D721Med (cell line): ENCODE measurements around the gene GDF7.

Source experiments
- DNase-seq: peaks from one replicate; pipeline ENCODE4 v3.0.0; 2011; ENCODE audit warnings: low spot score; ENCODE audit not compliant: insufficient read length
- FAIRE-seq: peaks from 2 replicates; lab custom pipeline; 2011; peaks lifted over from hg19 to GRCh38; lab: Jason Lieb, UNC
- TF ChIP-seq, protein P1 (sequence below): IDR thresholded peaks from 2 replicates; pipeline ENCODE4 v1.5.1; 2012; ENCODE audit warnings: mild to moderate bottlenecking, control low read depth; ENCODE audit not compliant: insufficient read depth; ENCODE audit errors: missing control alignments

GDF7 gene

DNA sequence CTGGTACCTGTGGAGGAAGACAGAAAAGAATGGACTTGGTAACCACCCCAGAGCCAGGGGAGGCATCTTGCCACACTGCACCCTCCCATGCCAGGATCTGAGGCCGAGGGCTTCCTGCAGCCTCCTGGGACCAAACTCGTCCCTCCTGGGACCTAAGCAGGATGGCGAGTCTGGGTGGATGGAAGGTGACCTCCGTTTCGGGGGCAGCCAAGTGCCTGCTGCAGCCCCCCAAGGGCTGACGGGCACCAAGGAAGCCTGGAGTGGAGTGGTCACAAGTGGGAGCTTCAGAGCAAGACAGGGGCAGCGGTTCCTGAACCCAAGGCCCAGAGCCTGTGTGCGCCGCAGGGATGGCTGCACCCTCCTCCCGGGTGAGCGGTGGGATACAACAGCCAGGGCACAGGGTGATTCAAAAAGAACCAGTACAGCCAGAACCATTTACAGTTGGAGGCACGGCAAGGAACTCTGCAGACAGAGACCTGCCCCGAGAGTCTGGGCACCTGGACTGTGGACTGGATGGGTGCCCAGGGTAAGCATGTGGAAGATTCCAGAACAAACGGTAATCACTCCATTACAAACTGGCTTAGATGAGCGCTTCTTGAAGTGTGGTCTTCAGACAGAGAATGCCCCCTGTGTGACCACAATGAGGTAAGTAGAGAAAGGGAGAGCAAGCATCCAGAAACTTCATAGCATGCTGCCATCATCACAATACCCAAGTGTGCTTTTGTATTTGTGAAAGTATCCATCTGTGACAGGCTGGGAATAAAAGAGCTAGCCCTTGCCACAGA lies 28.1 kb upstream of the GDF7 start:
- FAIRE-seq (no peak), DNase-seq (no peak)
- TF ChIP-seq, protein P1, sequence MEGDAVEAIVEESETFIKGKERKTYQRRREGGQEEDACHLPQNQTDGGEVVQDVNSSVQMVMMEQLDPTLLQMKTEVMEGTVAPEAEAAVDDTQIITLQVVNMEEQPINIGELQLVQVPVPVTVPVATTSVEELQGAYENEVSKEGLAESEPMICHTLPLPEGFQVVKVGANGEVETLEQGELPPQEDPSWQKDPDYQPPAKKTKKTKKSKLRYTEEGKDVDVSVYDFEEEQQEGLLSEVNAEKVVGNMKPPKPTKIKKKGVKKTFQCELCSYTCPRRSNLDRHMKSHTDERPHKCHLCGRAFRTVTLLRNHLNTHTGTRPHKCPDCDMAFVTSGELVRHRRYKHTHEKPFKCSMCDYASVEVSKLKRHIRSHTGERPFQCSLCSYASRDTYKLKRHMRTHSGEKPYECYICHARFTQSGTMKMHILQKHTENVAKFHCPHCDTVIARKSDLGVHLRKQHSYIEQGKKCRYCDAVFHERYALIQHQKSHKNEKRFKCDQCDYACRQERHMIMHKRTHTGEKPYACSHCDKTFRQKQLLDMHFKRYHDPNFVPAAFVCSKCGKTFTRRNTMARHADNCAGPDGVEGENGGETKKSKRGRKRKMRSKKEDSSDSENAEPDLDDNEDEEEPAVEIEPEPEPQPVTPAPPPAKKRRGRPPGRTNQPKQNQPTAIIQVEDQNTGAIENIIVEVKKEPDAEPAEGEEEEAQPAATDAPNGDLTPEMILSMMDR: no peak

DNA sequence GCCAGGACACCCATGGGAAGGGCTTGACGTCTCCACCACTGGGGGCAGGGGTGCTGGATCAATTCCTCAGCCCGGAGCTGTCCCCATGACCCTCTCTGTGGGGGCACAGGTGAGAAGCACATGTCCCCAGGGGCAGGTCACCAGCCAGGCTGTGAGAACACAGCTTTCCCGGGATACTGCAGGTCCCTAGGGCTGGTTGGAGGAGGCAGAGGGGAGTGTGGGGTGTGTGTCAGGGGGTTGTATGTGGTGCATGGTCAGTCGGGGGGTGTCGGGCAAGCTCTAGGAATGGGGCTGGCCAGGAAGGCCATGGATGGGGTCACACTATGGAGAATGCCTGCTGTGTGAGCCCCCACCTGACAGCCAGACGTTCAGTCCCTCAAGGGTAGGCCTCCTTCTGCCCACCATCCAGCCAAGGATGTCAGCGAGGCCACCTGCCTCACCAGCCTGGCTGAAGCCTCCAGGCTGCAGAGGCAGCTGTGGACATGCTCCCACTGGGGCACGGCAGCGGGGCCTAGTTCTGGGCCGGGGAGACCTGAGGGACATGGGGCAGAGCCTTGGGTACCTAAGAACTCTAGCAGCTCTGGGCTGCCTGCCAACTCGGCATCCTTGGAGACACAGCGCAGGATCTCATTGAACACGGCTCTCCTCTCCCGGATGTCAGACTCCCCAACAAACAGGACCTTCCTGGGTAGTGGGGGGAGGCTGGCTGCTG lies 26.4 kb upstream of the GDF7 start:
- DNase-seq: no peak
- TF ChIP-seq, protein P1: no peak
- FAIRE-seq: no peak

DNA sequence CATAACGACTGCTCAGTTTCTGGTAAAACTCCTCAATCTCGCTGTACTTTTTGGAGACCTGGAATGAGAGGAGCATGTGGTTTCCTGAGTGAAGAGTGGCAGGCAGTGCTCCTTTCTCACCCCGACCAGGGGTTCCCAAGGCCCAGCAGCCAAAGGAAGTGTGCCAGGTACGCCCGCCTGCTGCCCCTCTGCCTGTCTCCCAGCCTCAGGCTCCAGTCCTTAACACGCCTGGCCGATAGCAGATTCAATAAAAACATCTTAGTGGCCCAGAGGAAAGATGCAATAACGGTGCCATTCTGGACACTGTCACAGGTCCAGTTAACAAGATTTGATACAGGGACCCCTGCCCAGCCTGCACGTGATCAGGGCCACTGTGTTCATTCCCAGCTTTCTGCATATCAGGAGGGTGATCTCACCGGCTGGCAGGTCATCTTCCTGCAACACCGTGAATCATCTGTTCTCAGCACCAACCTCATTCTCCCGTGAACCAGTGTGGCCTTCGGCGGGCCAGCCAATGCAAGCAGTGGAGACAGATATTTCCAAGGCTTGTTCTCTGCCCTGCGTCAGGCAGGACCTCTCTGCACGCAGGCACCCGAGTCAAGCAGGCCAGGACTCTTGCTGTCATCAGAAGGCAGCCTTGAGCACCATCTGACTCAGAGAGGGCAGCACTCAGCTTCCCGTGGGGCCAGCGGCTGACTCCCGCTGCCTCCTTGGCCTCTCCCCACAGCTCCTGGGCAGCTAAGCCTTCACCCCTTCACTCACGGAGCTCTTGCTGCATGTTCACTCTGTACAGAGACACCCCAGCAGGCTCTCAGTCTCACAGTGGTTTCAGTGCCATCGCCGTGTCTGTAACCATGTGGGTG lies 25.6 kb upstream of the GDF7 start:
- DNase-seq: no peak
- TF ChIP-seq, protein P1: no peak
- FAIRE-seq: no peak

DNA sequence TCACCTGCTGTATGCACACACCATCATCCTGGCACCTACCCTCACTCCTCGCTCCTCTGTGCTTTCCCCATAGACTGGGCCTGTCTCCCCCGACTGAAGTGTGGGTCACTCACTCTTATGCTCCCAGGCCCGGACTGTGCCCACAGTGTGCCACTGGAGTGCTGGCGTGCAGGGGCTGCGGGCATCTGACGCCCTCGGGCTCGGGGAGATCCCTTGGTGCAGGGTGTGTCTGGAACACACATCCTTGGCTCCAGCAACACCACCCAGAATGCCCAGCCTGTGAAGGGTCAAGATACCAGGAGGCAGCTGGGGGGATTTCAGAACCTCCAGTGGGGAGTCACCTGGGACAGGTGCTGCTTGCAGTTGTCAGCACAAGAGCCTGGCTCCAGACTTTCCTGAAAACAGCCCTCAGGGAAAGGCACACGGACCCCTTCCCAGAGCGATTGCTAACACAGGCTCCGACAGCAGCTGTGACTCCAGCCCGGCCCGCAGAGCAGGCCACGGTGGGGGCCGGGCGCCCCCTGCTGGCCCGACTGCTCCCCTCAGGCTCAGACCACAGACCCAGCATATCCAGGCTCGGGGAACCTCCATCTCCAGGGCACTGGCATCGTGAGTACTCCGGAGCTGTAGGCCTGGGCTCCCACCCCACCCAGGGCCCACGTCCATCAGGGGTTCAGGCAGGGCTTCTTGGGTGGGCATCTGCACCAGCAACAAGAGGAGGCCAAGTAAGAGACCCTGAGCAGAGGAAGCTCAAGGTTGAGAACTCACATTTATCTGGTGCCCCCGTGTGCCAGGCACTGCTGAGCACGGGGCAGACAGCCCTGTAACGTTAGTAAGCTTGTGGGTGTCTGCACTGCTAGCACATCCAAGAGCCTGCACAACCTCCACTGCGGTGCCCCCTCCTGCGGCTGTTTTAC lies 24.6 kb upstream of the GDF7 start:
- no peak for FAIRE-seq

DNA sequence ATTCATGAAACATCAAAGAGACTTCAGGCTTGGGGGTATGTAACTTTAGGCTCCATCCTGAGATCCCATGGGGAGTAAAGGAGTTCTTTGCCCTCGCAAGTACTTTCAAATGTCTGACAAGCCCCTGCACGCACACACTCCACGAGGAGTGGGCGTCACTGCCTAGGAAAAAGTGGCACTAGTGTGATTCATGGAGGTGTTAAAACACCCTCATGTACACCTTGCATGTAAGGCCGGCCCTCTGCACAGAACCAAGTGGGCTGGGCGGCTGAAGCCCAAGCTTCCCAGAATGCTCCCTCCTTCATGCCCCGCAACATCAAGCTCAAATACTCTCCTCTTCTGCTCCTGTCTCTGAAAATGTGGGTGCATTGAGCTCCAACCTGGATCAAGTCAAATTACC lies 23.9 kb upstream of the GDF7 start:
- FAIRE-seq (no peak), DNase-seq (no peak)
- TF ChIP-seq, protein P1: no peak

More for the DNA sequence above, 24.6 kb upstream of the GDF7 start:
- peak; percentile 95 for DNase-seq
- TF ChIP-seq, protein P1: peak; percentile 80

DNA sequence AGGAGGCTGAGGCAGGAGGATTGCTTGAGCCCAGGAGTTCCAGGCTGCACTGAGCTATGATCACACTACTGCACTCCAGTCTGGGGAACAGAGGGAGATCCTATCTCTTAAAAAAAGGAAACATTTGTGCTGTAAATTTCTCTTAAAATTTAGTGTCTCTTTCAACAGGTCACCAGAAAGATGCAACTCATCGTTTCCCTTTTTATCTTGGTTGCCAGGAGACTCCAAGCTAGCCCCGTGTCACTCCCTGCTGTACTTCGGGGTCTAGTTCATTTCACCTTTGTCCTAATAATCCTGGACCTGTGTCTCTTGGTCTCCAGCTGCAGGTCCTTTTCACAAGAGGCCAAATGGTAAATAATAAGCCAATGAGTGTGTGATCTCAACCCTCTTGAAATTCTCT lies 23.1 kb upstream of the GDF7 start:
- FAIRE-seq (no peak), DNase-seq (no peak)
- TF ChIP-seq, protein P1: no peak
